Inflammatory macrophage treated with lipopolysaccharide for 1 hour (primary cell): ENCODE results near the gene SFXN2.
"Not testable (repeated sequence)": the region's sequence is repeated elsewhere in the genome, so short reads cannot be mapped to it uniquely, and the experiment has no call there.

Experiments used
- DNase-seq, 2 donors: peaks; one replicate each; pipeline ENCODE4 v3.0.0-alpha.2; 2020 to 2022

SFXN2 gene

GRCh38 chr10:102758240-102758932, 44.0 kb downstream of the SFXN2 start:
- no peak for DNase-seq

DNA sequence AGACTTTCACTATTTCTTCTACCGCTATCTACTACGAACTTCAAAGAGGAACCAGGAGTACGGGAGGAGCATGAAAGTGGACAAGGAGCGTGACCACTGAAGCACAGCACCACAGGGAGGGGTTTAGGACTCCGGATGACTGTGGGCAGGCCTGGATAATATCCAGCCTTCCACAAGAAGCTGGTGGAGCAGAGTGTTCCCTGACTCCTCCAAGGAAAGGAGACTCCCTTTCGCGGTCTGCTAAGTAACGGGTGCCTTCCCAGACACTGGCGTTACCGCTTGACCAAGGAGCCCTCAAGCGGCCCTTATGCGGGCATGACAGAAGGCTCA, 44.5 kb downstream of the SFXN2 start:
- DNase-seq: not testable (repeated sequence)

GRCh38 chr10:102759497-102760210, 45.2 kb downstream of the SFXN2 start:
- DNase-seq: no peak

DNA sequence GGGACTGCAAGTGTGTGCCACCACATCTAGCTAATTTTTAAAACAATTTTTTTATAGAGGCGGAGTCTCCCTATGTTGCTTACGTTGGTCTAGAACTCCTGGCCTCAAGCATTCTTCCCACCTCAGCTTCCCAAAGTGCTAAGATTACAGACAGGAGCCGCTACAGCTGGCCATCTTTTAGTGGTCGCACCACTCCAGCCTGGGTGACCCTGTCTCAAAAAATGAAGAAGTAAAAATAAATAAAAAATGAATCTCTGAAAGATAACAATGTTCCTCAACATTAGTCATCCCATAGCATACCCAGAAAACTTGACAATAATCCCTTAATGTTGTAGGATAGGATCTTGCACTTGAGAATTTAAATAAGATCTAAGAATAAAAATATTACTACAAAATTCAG, 47.5 kb downstream of the SFXN2 start:
- no peak for DNase-seq

DNA sequence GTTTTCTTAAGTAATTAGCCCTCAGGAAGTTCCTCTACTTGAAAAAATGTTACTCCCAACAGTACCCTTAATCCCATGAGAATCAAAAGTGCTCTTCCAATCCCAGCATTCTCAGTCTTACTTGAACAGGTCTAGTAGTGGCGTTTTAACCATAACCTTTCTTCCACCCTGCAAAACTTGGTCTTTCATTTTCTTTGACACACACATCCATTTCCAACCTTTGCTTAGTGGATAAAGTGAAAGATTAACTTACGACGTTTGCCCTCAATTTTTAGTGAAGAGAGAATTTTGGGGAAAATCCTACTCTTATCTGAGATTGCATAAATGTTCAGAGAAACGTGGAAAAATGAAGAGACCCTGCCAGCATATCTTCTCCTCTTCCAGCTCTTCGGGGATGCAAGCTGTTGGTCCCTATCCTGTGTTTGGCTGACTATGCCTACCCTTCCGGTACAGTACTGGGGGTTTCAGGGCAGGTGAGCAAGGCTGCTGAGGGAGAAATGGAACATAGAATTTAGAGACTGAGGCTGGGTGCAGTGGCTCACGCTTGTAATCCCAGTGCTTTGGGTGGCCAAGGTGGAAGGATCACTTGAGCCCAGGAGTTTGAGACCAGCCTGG, 48.1 kb downstream of the SFXN2 start:
- no peak for DNase-seq

- no peak for DNase-seq
Observed at GRCh38 chr10:102763037-102763607, 48.7 kb downstream of the SFXN2 start.

GRCh38 chr10:102764470-102765161, 50.2 kb downstream of the SFXN2 start:
- DNase-seq: no peak

DNA sequence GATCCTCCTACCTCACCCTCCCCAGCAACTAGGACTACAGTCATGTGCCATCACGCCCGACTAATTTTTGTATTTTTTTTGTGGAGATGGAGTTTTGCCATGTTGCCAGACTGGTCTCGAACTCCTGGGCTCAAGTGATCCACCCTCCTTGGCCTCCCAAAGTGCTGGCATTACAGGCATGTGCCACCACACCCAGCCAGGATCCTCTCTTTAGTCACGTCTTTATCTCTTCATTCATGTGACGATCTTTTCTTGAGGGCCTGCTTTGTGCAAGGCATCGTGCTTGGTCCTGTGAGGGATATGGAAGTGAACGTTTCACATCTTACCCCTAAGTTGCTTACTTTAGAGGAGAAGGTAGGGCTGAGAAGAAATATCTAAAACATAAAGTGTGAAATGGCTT, 50.9 kb downstream of the SFXN2 start:
- DNase-seq: no peak

- no peak for DNase-seq
Observed at GRCh38 chr10:102767428-102768160, 53.2 kb downstream of the SFXN2 start.

DNA sequence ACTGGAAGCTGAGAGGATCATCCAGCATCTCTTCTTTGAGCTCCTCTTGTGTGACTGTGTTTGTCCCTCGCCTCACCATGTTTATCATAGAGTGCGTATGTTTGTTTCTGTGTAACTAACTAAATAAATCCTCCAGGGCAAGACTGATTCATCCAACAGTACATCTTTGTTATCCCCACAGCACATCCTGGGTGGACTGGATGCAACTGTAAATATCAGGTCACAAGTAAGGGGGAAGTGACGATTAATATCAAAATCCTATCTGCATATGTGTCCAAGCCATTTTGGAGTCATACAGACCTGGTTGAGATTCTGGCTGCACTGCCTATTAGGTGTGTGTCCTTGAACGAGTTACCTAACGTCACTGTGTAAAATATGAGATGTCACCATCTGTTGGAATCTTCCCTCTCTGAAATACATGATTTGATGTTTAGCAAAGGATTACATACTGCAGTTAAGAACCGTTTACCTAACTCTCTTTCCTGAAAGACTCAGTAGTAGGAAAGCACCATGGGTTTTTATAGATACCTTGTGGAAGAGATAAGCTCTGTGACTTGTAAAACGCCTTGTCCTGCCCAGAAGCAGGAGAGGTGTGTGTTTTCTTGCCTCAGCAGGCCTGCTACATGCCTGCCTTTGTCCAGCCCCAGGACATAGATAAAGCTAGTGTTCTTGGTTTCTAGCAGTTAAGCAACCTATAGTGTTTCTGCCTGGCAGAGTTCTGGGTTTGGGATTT, 55.1 kb downstream of the SFXN2 start:
- DNase-seq: no peak

GRCh38 chr10:102770108-102770482, 55.7 kb downstream of the SFXN2 start:
- no peak for DNase-seq

GRCh38 chr10:102770792-102771191, 56.4 kb downstream of the SFXN2 start:
- no peak for DNase-seq

- peak; percentile 67 to 72 for DNase-seq
Observed at GRCh38 chr10:102773320-102773719, 58.9 kb downstream of the SFXN2 start.

DNA sequence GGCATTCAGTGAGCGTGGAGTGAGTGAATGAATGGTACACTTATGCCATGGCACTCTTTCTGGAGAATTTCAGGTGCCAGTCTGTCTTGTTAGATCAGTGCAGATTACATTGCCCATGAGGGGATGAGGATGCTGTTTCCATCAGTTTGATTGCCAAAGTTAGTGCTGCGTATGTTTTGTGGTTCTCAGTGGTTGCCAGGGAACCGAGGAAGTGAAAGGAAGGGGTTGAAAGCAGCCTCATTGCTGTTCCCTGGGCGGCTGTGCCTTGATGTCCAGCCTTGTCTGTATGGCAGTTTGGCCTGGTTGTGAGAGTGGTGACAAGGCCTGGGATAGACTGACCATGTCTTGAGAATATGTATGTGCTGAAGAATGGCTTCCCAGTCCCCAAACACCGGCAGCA, 59.5 kb downstream of the SFXN2 start:
- peak; percentile 35 to 56 for DNase-seq

DNA sequence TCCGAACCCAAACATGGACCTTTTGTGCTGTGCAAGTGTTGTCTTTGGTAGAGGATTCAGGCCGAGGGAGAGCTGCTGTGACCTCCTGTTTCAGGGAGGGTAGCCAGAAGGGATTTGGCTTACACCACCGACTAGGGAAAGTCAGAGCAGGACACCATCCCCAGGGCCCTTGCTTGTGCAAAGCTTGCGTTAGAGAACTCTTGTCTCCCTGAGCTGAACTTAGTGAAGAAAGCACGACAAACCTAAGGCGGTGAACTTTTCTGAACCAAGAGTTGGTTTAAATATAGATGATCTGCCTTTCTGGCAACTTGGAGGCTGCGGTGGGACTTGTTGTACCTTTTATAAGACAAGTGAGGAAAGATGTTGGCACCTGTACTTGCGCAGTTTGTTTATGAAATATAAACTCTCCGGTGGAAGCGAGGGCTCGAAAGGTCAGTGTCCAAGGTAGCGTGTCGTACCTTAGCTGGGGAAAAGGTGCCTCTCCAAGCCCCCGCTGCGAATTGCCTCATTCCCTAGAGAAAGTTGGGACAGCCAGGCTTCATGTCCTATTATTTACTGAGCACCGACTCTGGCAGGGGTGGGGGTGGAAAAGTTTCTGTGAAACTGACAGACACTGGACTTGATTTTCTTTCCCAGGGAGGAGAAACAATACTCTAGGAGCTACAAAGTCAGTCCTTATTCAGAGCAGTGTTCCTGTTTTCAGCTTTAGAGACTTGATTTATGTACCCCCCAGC, 60.9 kb downstream of the SFXN2 start:
- no peak for DNase-seq

DNA sequence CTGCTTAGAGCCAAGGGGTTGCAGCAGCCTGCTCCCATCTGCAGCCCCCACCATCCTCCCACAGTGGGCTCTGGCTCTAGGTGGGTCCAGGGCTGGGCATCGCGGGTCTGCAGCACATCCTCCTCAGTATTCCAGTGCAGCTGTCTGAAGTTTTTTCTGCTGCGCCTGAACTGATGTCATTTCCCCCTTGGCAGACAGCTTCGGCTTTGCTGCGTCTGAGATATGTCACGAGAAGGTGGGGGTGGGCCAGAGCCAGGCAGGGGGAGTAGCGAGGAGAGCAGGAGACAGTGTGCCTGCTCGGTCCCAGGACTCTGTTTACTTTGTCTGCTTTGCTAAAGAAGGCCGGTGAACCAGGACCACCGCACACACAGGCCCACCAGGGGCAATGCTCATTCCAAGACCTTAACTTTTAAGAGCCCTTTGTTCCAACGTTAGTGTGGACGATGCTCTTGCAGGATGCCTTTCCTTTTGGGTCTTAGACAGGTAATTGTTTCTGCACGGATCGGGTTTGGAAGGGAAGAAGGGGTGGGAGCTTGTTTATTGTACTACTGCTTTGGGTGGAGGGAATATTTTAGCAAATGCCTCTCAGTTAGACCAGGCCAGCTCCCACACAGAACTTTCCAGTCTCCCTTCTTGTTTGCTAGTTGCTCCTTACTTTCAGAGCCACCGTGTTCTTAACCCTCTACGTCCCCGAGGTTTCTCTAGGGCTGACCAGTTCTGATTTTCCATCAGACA, 61.7 kb downstream of the SFXN2 start:
- peak; percentile 56 to 70 for DNase-seq

- DNase-seq: no peak
Observed at GRCh38 chr10:102776779-102777456, 62.5 kb downstream of the SFXN2 start.

GRCh38 chr10:102777711-102778453, 63.4 kb downstream of the SFXN2 start:
- DNase-seq: no peak

- no peak for DNase-seq
Observed at GRCh38 chr10:102778781-102779180, 64.3 kb downstream of the SFXN2 start.
